GM15510 (cell line): ENCODE data around the gene C6orf52.

Experiments used
- POLR2A ChIP-seq: IDR thresholded peaks from 3 replicates; pipeline ENCODE4 v1.6.1; 2011; ENCODE audit warnings: borderline replicate concordance; ENCODE audit not compliant: insufficient read length; ENCODE audit errors: extremely low read depth

Gene C6orf52

DNA sequence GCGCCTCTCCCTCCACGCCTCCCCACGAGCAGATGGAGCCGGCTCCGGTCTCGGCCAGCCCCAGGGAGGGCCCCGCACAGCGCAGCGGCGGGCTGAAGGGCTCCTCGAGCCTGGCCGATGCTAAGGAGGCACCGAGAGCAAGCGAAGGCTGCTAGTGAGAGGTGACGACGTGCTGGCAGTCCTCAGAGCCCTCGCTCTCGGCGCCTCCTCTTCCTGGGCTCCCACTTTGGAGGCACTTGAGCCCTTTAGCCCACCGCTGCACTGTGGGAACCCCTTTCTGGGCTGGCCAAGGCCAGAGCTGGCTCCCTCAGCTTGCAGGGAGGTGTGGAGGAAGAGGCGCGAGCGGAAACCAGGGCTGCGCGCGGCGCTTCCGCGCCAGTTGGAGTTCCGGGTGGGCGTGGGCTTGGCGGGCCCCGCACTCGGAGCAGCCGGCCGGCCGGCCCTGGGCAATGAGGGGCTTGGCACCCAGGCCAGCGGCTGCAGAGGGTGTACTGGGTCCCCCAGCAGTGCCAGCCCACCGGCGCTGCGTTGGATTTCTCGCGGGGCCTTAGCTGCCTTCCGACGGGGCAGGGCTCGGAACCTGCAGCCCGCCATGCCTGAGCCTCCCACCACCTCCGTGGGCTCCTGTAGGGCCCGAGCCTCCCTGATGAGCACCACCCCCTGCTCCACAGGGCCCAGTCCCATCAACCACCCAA lies 26.0 kb upstream of the C6orf52 start:
- TF ChIP-seq POLR2A = peak; percentile 64

GRCh38 chr6:10719964-10720264 lies 25.5 kb upstream of the C6orf52 start:
- TF ChIP-seq POLR2A = no peak

- no peak for TF ChIP-seq POLR2A
Observed at GRCh38 chr6:10719296-10719963, 25.0 kb upstream of the C6orf52 start.

DNA sequence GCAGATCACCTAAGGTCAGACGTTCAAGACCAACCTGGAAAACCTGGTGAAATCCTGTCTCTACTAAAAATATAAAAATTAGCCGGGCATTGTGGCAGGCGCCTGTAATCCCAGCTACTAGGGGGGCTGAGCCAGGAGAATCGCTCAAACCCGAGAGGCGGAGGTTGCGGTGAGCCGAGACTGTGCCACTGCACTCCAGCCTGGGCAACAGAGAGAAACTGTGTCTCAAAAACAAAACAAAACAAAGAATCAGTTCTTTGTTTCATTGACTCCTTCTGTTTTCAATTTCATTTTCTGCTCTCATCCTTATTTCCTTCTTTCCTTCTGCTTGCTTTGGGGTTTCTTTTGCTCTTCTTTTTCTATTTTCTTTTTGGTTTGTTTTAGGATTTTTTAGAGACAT lies 19.5 kb upstream of the C6orf52 start:
- no peak for TF ChIP-seq POLR2A

- no peak for TF ChIP-seq POLR2A
Observed at GRCh38 chr6:10696655-10697054, 2.2 kb upstream of the C6orf52 start.

DNA sequence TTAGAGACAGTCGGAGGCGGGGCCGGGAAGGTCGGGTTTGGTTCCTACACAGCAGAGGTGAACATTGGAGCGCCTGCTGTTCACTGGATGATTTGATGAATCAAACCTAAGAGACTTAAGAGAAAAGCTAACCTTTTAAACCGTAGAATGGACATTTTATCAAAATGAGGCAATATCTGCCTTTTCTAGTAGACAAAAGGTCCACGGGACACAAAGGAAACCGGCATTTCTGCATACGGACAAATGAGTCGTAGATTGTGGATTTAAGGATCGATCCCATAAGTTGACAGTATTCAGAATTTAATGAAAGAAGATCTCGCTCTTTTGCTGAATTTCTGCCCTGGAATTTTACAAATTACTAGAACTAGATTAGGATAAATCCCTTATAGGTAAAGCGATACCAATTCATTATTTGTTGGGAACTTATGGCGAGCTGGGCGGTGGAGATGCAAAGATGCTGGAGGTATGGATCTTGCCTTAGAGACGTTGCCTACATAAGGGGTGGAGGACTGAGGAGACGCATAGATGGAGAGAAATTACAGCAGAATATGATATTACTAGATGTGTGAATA lies 756 bp upstream of the C6orf52 start:
- TF ChIP-seq POLR2A = no peak

GRCh38 chr6:10692965-10693538 lies 1.4 kb downstream of the C6orf52 start:
- no peak for TF ChIP-seq POLR2A

- TF ChIP-seq POLR2A = no peak
Observed at GRCh38 chr6:10690651-10691445, 3.6 kb downstream of the C6orf52 start.

GRCh38 chr6:10687582-10687981 lies 6.8 kb downstream of the C6orf52 start:
- TF ChIP-seq POLR2A = no peak

DNA sequence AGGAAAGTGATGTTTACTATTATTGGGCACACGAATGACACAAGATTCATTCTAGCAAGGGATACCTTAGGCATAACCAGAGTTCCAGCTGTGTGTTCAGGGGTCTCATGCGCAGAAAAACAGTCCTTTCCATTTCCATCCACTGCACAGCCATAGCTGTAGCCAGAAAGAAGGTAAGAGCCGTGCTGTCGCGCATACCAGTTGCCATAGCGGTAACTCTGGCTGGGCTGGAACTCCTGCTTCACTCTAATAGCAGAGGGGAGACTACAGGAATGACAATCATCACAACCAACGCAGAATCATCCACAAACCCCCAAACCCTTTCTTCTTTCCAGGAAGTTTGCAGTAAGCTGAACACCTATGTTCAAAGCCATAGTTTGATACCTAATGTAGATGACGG lies 7.5 kb downstream of the C6orf52 start:
- no peak for TF ChIP-seq POLR2A

DNA sequence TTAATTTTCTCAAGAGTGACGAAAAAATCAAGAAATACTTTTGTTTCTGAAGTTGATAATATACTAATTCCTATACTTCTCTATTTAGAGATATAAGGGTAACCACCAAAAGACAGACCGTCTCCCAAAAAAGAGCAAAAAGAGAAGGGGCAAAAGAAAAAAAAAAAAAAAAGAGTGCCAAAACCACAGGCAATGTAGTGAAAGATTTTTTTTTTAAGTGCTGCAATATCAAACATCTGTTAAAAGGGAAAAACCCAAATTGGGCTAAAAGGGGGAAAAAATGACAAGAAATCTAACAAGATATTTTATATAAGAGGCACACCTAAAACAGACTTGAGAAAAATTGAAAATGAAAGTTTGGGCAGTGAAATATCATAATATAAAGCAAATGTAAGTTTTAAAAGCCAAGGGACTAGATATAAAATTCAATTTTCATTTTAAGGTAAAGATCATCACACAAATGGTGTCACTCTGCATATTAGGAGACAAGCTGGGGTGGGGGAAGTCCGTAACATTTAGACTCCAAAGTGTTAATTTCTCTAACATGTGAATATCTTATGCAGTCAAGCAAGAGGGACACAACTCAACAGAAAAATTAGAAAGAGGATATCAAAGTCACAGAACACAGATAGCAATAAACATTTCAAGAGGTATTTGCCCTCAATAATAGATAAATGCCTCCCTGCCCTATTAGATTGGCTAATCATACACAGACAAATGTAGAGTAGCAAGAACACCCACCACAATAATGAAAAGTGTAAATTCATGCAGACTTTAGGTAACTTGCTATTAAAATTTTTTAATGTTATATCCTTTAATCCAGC lies 9.1 kb downstream of the C6orf52 start:
- TF ChIP-seq POLR2A = no peak

DNA sequence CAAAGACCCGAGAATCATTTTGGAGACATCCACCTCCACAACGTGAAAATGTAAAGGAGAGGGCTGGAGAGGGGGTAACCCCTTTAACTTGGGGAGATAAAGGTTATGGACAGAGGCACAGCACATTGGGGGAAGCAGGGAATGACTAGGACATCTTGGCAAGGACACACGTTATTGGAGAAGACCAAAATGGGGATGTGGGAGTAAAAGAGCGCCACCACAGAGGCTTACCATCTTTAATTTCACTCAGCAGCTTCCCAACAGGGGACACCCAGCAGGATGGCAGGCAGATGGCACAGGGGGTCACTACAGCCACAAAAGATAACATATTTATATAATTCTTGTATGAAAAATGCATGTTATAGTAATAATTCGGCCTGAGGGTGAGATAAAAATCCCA lies 9.8 kb downstream of the C6orf52 start:
- TF ChIP-seq POLR2A = no peak

DNA sequence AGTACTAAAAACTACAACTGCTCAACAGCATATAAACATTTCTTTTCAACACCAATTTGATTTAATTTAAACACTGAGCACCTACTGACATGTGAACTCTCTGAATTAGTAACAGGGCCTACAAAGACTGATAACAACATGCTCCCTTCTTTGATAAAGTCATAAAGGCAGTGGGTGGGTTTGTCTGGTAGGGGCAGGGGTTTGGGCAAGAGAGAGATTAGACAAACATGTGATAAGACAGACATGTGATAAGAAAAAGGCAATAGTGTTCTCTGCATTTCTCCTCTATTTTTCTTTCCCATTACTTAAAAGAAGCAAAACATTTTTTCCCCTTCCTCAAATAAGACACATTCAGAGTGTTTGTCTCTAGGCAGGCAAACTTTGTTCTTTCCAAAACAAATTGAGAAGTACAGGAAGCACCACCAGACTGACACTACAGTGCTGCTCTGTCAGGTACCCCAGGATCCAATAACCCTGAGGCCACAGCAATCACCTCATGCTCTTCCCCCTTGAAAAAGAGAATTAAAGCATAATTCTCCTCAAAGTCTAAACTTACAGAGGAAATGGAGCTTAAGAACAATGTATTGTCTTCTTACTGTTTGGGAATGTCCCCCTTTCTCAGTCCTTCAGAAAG lies 11.9 kb downstream of the C6orf52 start:
- no peak for TF ChIP-seq POLR2A

- no peak for TF ChIP-seq POLR2A
Observed at GRCh38 chr6:10681795-10682194, 12.6 kb downstream of the C6orf52 start.

DNA sequence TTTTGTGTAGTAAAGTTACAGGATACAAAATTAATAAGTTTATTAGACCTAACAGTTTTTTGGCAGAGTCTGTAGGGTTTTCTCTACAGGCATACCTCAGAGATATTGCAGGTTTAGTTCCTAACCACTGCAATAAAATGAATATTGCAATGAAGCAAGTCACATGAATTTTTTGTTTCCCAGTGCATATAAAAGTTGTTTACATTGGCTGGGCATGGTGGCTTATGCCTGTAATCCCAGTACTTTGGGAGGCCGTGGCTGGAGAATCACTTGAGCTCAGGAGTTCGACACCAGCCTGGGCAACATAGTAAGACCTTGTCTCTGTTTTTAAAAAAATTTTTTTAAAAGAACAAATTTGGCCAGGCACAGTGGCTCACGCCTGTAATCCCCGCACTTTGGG lies 16.0 kb downstream of the C6orf52 start:
- no peak for TF ChIP-seq POLR2A

DNA sequence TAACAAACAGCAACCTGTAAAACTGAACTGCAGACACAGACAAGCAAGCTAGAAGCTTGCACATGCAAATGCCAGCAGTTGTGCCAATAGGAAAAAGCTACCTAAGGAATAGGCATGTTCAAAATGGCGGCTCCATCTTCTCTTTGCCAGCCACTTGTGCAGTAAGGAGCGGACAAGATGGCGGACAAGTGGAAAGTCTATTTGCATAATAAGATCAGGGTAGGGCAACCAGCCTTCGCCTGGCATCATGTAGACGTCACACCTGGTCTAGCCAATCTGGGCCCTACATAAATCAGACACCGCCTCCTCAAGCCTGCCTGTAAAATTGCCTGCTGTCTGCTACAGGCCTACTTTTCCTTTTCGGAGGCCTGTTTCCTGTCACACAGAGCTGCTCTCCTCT lies 18.0 kb downstream of the C6orf52 start:
- no peak for TF ChIP-seq POLR2A
